SU-DHL-6 (cell line): Measurements from ENCODE around the gene IL12RB2.
"Not testable (repeated sequence)": the region's sequence is repeated elsewhere in the genome, so short reads cannot be mapped to it uniquely, and the experiment has no call there.

Experiments
- CTCF ChIP-seq: fragments of 200-600 bp; sonication (generic); IDR thresholded peaks from one replicate; pipeline ENCODE4 v1.5.1; 2017; ENCODE audit warnings: antibody characterized with exemption, mild to moderate bottlenecking, low read length, moderate library complexity; ENCODE audit not compliant: insufficient read depth, poor library complexity, severe bottlenecking
- EZH2phosphoT487 ChIP-seq: fragments of 200-600 bp; sonication (generic), shearing (Covaris generic); conservative IDR thresholded peaks from 2 replicates; pipeline ENCODE4 v1.6.1; 2018; ENCODE audit warnings: mild to moderate bottlenecking, antibody characterized with exemption, low read length, moderate library complexity, mixed read lengths

DNA sequence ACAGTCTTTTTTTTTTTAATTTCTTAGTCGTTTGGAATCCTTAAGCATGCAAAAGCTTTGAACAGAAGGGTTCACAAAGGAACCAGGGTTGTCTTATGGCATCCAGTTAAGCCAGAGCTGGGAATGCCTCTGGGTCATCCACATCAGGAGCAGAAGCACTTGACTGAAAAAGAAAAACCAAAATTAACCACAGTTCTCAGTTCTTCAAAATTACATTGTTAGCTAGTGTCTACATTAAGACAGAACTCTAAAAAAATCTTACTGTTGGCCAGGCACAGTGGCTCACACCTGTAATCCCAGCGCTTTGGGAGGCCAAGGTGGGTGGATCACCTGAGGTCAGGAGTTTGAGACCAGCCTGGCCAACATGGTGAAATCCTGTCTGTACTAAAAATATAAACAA lies 105.4 kb downstream of the IL12RB2 start:
- TF ChIP-seq CTCF, EZH2phosphoT487: not testable (repeated sequence)
